Raji (cell line): ENCODE results near the gene TACC2.

Source experiments
- POLR2A ChIP-seq: IDR thresholded peaks from 2 replicates; pipeline ENCODE4 v1.6.1; 2011; ENCODE audit warnings: low read depth, low read length, control low read depth; ENCODE audit not compliant: insufficient read depth

TACC2 gene

DNA sequence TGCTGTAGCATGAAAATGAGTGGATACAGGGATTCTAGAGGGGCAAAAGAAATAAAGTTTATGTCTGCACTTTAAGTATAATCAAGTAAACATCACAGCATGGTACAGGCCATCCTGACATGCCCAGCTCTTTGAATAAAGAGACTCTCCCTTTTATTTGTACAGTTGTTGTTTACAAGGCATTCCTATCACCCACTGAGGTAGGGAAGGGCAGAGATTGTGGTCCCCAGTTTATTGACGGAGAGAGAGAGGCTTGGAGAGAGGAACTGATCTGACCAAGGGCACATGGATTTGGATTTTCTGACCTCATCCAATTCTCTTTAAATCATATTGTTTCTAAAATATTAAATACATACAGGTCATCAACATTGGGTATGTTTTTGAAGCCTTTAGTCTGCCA lies 53.9 kb downstream of the TACC2 start:
- no peak for TF ChIP-seq POLR2A

DNA sequence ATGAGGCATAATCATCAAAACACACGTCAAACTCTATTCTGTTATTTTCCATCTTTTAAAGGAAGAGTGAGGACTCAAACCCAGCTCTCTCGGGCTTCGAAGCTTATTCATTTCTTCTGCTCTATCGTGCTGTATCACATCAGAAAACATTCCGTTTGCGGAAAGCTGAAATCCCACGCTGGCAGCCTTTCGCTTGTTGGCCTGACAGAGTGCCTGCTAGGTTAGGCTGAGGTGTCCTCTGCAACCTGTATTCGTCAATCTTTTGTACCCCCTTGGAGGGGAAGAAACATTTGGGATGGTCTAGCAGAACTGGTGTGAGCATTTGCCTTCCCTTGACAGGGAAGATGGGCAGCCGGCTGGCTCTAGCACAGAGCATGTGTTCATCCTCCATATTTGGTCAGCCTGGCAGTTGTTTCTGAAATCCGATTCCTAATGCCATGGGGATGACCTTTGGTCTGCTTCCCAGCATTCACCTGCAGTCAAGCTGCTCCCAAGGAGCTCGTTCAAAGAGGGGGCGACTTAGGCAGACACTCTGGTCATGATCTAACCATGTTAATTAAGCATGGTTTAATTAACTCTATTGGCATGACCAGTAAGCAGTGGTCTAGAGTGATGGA lies 55.2 kb downstream of the TACC2 start:
- no peak for TF ChIP-seq POLR2A

DNA sequence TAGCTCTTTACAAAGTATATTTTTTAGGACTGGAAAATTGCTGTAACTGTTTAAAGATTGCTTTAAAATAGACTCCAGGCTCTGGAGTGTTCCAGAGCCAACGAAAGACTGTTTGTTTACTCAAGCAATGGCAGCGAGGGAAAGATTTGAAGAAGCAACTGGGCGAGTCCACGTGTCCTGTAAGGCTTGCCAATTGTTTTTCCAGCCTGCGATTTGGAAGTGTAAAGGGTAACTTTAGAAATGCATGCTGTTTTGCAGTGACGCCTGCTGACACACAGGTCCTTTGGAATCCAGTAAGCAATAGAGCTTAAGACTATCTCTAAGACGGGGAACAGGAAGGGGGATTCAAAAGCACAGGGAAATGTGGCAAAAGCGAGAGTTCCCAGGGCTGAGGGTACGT lies 55.8 kb downstream of the TACC2 start:
- TF ChIP-seq POLR2A, result no peak

DNA sequence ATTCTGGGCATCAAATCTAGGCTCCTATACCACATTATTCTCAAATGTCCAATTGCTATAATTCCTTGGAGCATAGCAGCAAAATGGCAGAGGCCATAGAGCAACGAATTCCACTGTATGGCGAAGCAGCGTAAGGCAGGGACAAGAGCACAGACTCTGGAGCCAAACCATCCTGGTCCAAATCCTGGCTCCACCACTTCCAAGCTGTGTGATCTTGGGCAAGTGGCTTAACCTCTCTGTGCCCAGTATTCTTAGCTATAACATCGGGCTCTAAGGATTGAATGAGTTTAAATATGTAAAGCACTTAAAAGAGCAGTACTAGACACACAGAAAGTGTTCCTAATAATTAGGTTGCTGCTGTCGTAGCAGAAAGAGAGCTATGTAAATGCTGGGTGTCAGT lies 56.2 kb downstream of the TACC2 start:
- TF ChIP-seq POLR2A, result no peak

DNA sequence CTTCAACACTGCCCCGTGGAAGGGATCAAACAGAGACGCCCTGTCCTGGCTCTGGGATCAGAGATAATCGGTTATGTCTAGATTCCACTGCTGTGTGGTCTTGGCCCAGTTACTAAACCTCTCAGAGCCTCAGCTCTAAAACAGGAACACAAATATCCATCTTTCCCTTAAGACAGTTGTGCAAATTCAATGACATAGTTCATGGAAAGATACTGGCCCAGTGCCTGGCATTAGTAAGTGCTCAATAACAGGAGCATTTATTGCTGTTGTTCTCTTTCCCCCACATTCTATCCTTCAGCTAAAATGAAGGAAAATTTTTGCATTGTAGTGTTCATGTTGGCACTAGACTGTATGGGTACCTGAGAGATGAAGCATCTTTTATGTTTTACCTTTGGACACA lies 58.6 kb downstream of the TACC2 start:
- no peak for TF ChIP-seq POLR2A

DNA sequence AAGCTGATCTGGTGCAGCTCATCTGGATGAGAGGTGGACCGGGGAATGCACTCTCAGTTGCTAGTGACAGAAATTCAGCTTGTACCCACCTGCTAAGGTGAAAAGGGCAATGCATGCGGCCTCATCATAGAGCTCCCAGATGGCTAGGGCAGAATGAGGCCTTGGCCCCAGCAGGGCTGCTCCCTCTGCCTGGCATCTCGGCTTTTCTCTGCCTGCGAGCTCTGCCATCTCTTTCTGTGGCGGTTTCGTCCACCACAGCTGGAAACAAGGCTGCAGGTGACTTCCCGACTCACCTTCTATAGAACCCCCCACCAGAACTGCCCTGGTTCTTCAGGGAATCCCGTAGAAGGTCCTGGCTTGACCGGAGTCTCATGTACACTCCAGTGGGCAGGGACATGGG lies 60.1 kb downstream of the TACC2 start:
- no peak for TF ChIP-seq POLR2A

DNA sequence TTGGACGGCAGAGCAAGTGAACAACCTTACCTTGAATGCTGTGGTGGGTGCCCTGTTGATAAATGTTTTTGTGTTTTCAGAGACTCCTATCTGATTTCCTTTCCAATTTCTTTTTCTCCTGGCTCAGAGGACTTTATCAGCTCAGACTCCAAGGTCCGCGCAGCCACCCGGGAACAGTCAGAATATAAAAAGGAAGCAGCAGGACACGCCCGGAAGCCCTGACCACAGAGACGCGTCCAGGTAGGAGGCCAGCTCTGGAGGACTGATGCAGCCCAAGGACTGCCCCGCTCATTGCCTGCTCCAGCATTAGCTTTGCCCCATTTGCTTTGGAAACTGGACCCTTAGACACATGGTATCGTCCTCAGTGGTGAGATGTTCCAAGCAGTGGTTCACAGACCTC lies 61.3 kb downstream of the TACC2 start:
- TF ChIP-seq POLR2A, result no peak

DNA sequence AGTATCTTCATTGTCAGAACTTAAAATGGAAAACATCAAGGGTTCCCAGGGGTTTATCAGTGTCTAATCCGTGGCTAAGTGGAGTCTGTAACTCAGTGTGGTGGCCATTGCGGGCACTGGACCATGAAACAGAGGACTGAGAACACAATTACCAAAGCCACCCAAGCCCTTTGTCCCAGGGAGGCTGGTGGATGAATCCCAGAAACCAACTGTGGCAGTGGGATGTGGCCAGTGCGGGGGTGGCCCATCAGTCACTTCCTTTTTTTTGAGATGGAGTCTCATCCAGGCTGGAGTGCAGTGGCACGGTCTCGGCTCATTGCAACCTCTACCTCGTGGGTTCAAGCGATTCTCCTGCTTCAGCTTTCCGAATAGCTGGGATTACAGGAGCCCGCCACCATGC lies 61.8 kb downstream of the TACC2 start:
- no peak for TF ChIP-seq POLR2A

DNA sequence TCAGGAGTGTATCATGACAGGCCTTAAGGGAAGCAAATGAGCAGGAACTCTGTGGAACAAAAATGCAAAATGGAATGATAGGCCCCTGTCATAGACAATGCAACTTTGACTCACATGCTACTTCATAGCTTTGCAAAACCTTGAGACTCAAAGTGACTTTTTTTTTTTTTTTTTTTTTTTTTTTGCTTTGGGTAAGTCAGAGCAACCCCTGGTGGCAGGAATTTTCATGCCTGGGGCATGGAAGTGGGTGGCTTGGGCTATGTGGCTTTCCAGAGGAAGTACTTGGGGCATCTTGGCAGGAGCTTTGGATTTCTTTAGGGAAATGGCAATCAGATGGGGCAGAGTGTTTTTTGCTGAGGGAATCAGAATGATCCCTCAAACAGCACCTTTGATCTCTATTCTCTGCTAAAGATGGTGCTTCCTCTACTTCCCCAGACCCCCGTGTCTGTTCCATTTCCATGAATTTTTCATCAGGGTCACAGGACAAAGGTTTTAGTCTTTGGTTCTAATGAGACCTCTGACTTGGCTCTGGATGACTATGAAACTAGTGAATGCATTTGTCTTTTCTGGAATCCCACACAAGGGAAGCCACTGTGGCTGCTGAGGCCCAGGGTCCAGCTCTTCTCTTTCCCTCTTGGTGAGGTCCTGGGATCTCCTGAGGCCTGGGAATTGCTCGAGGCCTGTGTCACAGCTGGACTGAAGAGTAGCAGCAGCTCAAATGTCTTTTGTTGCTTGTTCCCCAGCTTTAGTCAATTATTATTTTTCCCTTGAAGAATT lies 62.8 kb downstream of the TACC2 start:
- no peak for TF ChIP-seq POLR2A

DNA sequence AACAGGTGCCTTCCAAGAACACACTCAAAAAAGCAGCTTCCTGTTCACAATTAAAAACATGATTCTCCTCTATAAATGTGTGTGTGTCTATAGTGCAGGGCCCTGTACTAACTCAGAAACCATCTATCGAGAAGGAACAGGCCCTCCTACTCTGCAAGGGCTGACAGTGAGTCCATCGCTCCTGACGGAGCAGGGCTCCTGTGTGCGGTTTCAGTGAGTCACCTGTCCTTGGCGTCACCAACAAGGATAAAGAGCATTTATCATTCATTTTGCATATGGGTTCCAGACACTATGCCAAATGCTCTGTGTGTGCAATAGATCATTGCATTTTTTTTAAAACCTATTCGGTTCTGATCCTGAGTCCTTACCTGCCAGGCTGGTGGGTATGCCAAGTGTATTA lies 63.7 kb downstream of the TACC2 start:
- TF ChIP-seq POLR2A, result no peak

DNA sequence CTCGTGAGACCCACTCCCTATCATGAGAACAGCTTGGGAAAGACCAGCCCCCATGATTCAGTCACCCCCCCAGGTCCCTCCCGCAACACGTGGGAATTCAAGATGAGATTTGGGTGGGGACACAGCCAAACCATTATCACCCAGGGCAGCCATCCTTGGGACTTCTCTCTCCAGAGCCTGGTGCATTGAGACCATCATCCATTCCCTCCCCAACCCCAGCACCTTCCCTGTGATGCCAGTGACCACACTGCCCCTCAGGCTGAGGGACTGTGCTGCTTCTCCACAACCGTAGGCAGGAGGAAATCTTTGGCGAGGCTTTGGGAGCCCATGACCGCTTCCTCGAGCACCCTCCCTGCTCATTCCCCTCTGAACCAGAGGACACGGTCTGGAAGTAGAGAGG lies 64.4 kb downstream of the TACC2 start:
- TF ChIP-seq POLR2A, result no peak

DNA sequence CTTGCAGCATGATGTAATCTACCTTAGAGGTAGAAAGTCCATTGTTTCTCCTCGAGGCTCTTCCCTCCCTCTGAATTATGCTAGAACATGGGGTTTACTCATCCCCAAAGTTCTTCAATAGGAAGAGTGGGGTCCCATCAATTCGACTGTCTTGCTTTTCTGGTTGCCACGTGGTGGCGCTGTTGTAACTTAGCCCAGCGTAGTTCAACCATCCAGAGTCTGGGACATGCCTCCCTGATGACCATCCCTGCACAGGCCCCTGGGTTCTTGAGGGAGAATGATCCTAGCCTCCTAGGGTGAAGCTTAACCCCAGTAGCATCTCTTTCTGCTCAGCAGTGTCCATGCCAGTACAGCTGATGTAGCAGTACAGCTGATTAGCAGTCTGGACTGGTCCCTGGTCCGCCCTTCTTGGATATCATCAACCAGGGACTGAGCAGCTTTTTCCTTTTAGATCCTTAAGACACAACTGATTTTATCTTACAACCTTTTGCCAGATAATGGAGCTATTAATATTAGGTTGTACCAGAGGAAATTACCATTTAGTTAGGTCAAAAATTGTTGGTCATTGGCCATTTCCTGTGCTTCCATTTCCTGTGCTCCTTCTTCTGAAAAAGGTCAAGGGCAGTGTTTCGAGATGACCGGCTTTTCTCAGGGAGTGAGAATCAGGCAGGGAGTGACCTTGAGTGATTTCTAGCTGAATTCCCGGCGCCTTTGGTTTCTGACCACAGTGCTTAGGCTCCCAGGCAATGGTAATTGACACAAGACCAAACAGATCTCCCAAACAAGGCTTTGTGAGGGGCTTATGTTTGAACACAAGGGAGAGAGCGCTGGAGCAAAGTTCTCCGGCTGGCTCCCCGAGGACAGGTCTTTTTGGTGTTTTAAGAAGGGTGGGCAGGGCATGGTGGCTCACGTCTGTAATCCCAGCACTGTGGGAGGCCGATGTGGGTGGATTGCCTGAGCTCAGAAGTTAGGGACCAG lies 65.4 kb downstream of the TACC2 start:
- TF ChIP-seq POLR2A, result no peak

DNA sequence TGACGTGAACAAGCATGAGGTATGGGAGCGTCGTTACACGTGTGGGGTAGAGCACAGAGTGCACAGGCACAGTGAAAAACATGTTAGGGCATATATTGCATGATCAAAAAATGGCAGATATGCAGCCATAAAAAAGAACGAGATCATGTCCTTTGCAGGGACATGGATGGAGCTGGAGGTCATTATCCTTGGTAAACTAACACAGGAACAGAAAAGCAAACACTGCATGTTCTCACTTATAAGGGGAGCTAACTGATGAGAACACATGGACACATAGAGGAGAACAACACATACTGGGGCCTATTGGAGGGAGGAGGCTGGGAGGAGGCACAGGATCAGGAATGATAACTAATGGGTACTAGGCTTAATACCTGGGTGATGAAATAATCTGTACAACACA lies 66.3 kb downstream of the TACC2 start:
- TF ChIP-seq POLR2A, result no peak

DNA sequence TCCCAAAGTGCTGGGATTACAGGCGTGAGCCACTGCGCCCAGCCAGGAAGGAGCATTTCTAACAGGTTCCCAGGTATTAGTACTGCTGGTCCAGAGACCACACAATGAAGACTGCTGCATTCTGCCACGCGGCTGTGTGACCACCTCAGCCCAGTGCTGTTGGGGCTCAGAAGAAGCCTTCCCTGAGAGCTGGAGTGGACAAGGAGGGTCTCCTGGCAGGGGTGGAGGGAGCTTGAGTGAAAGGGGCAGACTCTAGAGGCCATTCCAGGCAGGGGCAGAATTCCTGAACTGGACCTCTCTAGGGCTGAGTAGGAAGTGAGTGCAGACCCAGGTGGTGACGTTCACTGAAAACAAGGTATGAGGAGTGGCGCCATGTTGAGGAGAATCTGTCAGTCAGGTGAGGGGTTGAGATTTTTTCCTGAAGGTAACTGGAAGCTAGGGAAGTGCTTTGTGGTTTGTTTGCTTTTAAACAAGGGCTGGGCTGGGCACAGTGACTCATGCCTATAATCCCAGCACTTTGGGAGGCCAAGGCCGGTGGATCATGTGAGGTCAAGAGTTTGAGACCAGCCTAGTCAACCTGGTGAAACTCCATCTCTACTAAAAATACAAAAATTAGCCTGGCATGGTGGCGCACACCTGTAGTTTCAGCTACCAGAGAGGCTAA lies 67.6 kb downstream of the TACC2 start:
- TF ChIP-seq POLR2A, result no peak

DNA sequence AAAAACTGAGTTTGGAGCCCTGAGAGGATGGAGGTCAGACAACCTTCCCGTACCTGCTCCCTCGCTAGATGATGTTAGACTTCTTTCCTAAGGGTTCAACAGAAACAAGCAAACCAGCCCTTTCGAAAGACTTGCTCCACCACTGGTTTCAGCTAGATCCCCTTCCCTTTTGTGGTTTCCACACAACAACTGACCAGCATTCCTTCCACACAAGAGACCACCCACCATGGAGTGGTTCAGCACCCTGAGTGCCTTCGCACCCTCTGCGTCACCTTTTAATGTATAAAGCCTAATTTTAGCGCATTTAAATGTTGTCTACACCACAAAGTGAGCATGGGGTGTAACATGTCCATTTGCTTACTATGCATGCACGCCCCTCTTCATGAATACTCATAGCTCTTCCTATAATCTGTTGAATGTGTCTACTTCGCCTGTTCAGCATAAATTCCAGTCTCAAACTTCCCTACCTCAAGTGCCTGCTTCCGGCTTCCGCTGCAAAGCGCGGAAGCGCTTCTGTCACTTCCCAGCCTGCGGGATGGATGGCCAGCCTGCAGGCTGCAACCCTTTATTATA lies 69.0 kb downstream of the TACC2 start:
- TF ChIP-seq POLR2A, result no peak
